GM18868 (cell line): Measurements from ENCODE around the gene LRCH1.

Experiments used
- ATAC-seq: cut with Tn5 transposase; IDR thresholded peaks from one replicate; pipeline ENCODE4 v1.9.1; 2021; ENCODE audit warnings: mild to moderate bottlenecking, moderate library complexity; ENCODE audit not compliant: unreplicated experiment

LRCH1 gene

GRCh38 chr13:46632176-46632575 lies 79.2 kb downstream of the LRCH1 start:
- ATAC-seq, result no peak

- ATAC-seq, result no peak
Measured at GRCh38 chr13:46633416-46633815, 80.4 kb downstream of the LRCH1 start.

GRCh38 chr13:46636451-46636850 lies 83.5 kb downstream of the LRCH1 start:
- no peak for ATAC-seq

- no peak for ATAC-seq
Measured at GRCh38 chr13:46637213-46637612, 84.2 kb downstream of the LRCH1 start.

DNA sequence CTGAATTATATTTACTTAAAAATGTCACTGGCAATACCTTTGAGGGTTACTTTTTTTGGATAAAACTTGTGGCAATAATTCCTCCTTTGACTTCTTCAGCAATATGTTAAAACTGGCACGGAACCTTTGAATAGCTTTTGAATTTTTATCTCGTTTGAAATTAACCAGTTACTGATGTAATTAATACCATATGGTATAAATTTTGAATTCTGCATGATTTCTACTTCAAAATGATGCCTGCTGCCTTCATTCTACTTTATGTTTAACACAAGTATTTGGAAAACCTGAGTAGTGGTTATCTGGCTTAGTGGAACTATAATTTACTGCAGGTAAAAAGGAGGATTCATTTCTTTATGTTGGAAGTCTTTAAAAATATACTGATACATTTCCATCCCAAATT lies 85.3 kb downstream of the LRCH1 start:
- no peak for ATAC-seq

DNA sequence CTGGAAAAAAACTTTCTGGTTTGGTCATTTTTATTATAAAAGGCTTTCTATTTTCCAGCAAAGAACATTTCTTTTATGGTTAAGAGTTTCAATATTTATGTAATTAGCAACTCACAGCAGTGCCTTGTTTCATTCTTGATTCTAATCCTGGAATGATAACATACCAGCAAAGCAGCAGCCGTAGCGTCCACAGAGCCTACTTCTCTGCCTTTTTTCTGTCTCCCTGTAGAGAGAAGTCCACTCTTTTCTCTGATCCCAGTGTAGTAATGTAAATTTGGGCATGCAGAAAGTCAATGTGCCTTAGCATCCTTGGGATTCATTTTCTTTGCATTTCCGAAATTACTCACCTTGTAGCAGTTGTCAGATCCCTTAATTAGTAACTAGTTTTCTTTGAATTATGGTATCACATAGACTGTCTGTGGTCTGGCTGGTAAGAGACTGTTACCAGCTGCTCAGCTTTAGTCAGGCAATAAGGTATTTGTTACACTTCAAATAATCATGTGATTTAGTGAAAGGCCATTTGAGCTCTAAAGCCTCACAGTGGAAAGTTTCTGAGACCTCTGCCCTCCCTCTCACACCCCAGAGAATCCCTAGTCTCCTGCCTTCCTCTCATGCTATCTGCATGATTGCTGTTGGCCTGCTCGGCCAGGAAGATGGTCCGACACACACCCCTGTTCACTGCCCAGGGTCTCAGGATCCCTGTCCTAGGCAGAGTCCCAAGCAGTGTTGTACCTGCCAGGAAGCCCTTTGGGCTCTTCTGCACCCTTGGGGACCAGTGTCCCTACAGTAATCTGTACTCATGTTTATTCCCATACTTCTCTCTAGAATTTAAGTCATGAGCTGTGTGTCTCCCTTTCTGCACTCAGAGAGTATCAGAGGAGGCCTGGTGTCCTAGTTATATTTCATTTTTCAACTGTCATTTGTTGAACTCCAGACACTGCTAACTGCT lies 86.3 kb downstream of the LRCH1 start:
- peak; percentile 78 for ATAC-seq

GRCh38 chr13:46640843-46641242 lies 87.9 kb downstream of the LRCH1 start:
- ATAC-seq, result no peak

- no peak for ATAC-seq
Measured at GRCh38 chr13:46641274-46642081, 88.5 kb downstream of the LRCH1 start.

DNA sequence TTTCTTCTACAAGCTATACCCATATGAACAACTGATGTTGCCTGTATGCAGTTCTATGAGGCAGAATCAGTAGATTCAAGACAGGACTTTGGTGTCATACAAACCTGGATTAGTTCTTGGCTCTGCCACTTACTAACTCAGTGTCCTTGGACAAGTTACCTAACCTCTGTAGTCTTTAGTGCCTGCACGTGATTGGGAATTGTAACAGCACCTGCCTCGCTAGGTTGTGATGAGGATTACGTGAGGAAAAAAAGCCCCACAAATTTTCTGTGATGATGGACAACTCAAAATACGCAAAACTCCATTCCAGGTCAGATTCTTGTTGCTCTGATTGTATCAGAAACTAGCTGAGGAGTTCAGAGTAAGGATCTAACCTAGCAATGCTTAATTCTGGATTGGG lies 89.3 kb downstream of the LRCH1 start:
- ATAC-seq, result no peak

- no peak for ATAC-seq
Measured at GRCh38 chr13:46643165-46643777, 90.3 kb downstream of the LRCH1 start.

DNA sequence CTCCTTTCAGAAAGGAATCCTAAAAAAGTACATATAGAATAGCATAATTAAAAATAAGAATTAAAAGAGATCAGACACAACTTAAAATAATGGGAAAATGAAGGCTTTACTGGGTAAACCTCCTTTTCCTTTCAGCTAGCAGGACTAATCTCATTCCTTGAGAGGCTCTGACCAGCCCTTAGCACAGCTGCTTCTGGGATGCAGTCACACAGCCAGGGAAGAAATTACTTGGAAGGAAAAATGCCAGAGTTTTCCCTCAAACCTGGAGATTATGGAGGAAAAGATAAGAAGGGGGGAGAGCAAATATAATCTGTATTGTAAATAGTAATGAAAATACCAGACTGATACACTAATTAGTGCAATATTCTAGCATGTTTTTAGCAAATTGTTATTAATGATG lies 91.8 kb downstream of the LRCH1 start:
- ATAC-seq, result no peak

DNA sequence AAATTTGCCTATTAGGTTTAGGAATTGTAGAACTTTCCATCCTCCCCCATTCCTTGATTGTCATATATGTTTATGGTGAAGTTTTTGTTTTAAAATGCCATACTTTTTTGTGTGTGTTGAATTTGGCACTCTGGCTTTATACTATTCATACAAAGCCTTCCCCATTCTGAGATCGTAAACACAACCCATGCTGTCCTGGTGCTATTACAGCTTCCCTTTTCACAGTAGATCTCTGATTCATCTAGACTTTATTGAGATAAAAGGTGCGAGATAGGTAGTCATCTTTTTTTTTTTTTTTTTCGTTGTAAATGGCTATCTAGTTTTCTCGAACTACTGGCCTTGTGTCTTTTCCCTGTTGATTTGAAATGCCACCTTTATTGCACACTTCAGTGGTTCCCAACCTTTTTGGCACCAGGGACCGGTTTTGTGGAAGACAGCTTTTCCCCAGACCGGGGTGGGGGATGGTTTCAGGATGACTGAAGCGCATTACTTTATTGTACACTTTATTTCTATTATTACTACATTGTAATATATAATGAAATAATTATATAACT lies 94.6 kb downstream of the LRCH1 start:
- ATAC-seq, result peak; percentile 43

- ATAC-seq, result peak; percentile 80
Measured at GRCh38 chr13:46648166-46648607, 95.2 kb downstream of the LRCH1 start.

- no peak for ATAC-seq
Measured at GRCh38 chr13:46649816-46650215, 96.8 kb downstream of the LRCH1 start.

GRCh38 chr13:46654951-46655350 lies 102.0 kb downstream of the LRCH1 start:
- no peak for ATAC-seq

- ATAC-seq, result no peak
Measured at GRCh38 chr13:46655377-46656180, 102.6 kb downstream of the LRCH1 start.

DNA sequence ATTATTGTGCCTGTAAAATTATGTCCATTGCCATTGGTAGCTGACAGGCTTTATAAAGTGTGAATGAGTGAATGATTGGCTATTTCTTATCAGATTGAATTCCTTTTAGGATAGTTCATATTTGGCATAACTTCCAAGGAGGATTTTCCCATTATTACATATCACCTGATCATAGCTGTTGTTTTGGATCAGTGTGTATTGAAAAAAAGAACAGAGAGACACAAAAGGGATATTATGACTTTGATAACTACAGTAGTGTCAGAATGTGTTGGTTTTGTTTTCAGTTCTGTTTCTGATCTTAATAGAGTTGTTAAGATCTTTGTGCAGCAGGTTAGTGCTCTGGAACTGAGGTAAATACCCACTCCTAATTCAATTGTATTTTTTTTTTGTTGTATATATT lies 103.8 kb downstream of the LRCH1 start:
- peak; percentile 95 for ATAC-seq

DNA sequence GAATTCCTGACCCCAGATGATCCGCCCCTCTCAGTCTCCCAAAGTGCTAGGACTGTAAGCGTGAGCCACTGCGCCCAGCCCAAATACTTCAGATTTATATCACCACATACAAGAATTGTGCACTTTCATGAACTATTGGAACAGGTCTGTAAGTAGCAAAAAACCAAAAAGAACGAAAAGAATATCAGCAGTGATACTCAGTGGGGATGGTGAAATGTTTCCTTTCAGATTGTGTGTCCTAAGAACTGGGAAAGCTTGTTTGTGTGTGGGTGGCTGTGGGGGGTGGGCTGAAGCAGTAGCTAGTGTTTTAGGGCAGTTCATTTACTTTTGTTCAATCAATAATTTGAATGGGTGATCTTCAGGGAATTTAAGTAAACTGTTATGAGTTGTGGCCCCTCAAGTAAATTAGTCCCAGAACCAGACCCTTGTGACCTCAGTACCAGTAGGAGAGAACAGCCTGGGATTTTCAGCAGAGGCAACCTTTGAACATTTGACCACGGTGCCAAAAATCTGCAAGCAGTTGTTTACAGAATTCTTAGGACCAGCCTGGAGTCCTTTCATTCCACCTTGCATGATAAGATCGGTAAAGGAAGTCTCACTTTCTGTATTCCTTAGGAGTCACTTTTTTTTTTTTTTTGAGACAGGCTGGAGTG lies 106.6 kb downstream of the LRCH1 start:
- ATAC-seq, result no peak

GRCh38 chr13:46660416-46660815 lies 107.4 kb downstream of the LRCH1 start:
- no peak for ATAC-seq

GRCh38 chr13:46660857-46661256 lies 107.9 kb downstream of the LRCH1 start:
- no peak for ATAC-seq
